Epithelial cell of proximal tubule (primary cell): ENCODE measurements around the gene RBM19. TPM values are rescaled to one million over a fixed set of nuclear protein-coding genes. Genes with fewer than 3 reads are reported as not detected.

Experiments
- DNase-seq: peaks from one replicate; pipeline ENCODE4 v3.0.0-alpha.2; 2011; ENCODE audit warnings: low read depth
- H3K4me3 ChIP-seq: 2 replicates; pipeline ENCODE4 v1.5.1; 2011; ENCODE audit warnings: low read depth, mild to moderate bottlenecking, low read length
- total RNA-seq: library from RNA; depleted of rRNA; stranded (reverse); fragments of >200 nt; gene quantifications from 2 replicates; pipeline ENCODE4 v1.2.3, GENCODE V29; 2015
- TF ChIP-seq, protein P1 (sequence below): conservative IDR thresholded peaks from 2 replicates; pipeline ENCODE4 v1.5.1; 2012; ENCODE audit warnings: low read depth, mild to moderate bottlenecking, low read length

RBM19 gene
- total RNA-seq, 1 donor from 2014 or later = 26.5 TPM

DNA sequence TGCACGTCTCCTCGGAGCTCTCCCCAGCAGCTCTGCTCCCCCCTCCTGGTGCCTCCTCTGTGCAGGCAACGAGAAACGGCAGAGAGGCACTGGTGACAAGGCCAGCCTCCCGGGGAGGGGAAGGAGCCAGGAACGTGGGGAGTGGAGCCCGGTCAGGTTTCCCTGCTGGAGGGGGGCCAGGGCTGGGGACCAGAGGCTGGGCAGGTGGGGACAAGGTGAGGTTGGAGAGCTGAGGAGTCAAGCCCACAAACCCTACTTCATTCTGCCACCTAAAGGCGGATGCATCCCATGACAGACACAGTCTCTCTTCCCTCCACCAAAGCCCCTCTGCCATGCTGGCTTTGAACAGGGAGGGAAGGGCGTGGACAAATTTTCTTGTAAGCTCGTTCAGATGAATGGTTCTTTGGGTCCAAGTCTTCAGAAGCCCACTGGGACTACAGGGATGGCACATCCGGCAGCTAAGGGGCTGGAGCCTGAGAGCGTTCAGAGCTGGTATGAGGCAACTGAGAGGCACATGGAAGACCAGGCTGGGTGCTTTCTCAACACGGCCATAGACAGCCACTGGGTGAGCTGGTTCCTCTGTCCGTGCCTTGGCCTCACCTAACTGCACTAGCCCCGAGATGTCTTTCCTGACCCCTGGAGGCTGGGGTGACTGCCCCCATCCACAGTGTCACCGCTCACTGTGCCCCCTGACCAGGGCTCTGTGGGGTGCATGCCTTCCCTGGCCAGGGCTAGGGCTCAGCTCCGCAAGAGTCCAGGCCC, 105.9 kb downstream of the RBM19 start:
- H3K4me3 ChIP-seq = no peak overlapping the region
- TF ChIP-seq, protein P1, sequence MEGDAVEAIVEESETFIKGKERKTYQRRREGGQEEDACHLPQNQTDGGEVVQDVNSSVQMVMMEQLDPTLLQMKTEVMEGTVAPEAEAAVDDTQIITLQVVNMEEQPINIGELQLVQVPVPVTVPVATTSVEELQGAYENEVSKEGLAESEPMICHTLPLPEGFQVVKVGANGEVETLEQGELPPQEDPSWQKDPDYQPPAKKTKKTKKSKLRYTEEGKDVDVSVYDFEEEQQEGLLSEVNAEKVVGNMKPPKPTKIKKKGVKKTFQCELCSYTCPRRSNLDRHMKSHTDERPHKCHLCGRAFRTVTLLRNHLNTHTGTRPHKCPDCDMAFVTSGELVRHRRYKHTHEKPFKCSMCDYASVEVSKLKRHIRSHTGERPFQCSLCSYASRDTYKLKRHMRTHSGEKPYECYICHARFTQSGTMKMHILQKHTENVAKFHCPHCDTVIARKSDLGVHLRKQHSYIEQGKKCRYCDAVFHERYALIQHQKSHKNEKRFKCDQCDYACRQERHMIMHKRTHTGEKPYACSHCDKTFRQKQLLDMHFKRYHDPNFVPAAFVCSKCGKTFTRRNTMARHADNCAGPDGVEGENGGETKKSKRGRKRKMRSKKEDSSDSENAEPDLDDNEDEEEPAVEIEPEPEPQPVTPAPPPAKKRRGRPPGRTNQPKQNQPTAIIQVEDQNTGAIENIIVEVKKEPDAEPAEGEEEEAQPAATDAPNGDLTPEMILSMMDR = no peak
- DNase-seq = no peak

GRCh38 chr12:113858841-113859386, 107.2 kb downstream of the RBM19 start:
- TF ChIP-seq, protein P1 = no peak
- no peak overlapping the region for H3K4me3 ChIP-seq

DNA sequence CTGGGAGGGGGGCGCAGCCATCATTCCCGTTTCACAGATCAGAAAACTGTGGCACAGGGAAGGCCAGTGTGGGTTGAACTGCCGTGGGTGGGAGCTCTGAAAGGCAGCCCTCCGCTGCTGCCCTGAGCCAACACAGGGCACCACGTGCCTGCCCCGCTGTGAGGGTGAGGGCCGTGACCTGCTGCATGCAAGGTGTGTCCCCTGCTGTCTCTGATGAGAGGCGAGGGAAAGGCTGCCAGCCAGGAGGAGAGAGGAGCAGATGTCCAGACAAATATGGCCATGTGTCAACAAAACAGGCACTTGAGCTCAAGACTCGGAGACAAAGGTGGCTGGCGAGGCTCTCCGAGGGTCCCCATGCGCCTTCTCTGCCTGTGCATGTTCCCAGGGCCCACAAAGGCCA, 108.8 kb downstream of the RBM19 start:
- TF ChIP-seq, protein P1 = no peak
- no peak overlapping the region for H3K4me3 ChIP-seq
- no peak for DNase-seq

More at GRCh38 chr12:113858841-113859386, 107.2 kb downstream of the RBM19 start:
- DNase-seq = no peak

DNA sequence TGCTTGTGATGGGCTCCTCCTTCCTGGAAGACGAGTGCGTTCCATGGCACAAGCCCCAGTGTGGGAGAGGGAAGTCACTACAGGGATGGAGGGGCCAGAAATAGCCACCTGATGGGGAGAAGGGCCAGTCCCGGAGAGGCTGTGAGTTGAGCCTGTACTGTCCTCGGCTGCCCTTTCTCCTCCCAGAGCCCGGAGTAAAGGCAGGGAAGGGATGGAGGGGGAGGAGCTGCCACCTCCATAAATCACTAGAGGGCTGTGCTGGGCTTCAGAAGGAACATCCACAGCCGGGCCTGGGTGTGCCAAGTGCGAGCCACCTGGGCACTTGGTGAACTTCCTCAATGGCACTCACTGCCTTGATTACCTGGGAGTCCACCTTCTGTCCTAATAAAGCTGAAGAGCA, 110.1 kb downstream of the RBM19 start:
- H3K4me3 ChIP-seq = no peak overlapping the region
- TF ChIP-seq, protein P1 = no peak
- no peak for DNase-seq

DNA sequence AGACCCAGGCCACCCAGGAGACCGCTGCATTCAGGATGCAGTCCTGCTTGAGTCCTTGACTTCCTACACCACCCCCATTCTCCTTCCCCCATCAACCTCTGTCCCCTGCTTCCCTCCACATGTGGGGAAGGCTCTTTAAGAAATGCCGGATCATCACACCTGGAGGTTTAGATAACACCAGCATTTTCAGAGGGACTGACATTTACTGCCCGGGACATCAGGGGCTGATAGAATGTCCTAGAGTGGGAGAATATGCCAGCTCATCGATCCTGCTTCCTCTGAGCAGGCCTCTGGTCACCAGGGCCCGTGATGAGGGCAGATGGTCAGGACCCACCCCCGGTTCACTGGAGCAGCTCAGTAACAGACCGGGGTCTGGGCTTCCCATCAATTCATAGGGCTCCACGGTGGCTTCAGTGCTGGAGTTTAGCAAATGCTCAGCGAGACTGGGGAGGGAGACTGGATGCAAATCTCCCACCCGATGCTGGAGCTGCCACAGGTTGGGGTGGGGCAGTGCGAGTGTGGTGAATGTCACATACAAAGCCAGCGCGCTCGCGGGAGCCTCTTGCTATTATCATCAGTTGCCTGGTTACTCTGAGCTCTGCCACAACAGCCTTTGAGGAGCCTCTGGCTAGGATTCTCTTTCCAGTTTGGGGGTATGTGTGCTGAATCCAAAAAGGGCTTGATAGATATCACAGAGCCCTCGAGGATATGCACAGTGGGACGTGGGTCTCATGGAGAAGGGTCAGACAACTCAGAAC, 111.6 kb downstream of the RBM19 start:
- TF ChIP-seq, protein P1 = no peak
- H3K4me3 ChIP-seq = no peak overlapping the region
- no peak for DNase-seq

DNA sequence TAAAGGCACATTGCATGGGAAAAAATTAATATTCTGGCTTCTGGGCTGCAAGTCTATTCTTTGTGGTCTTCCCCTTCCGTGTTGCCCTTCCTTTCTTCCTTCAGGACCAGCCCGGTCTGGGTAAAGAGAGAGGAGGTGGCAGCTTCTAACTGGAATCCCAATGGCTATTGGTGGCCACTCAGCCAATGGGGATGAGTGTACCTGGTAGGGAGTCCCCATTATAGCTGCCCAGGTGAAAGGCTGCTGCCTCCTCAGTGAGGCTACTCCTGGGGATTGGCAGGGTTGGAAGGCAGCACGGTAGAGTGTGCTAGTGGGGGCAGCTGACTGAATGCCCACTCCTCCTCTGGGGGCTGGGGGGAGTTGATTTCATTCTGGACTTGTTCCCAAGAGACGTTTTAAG, 112.6 kb downstream of the RBM19 start:
- TF ChIP-seq, protein P1 = no peak
- no peak for DNase-seq

More for the DNA sequence above, 112.6 kb downstream of the RBM19 start:
- no peak overlapping the region for H3K4me3 ChIP-seq
